ENCODE results near the gene TINAGL1. TPM values are rescaled to one million over a fixed set of nuclear protein-coding genes. Genes with fewer than 3 reads are reported as not detected.

TINAGL1 gene
- total RNA-seq, 1 experiment from 2014 or later: 57.9 TPM

- no peaks in the 10 kb centered on the region for H3K9me2 ChIP-seq (ENCODE audit: insufficient read depth)
- CTCF ChIA-PET: no interaction called here
- ATAC-seq: no peak
- peaks cover 3 to 4% of the 10 kb centered on the region in 2 experiments; a peak in 2 of 4 replicates for H3K4me1 ChIP-seq (ENCODE audit: control insufficient read depth in 1 of 2, insufficient read depth in 2 of 2, low read length in 2 of 2)
- no peaks in the 10 kb centered on the region for H3K9me3 ChIP-seq (ENCODE audit: control insufficient read depth in 1 of 2, insufficient read depth in 1 of 2, low read depth in 1 of 2, low read length in 2 of 2)
- no peaks in the 10 kb centered on the region for H3K27me3 ChIP-seq (ENCODE audit: insufficient read depth, low read length)
- H2AFZ ChIP-seq (ENCODE audit: low read depth, low read length, poor library complexity, severe bottlenecking): no peak overlapping the region
- no peak overlapping the region for H3K27ac ChIP-seq (ENCODE audit: low read depth, low read length)
- intact Hi-C loops (cut with micrococcal nuclease): no loop called here
- H3K4me2 ChIP-seq (ENCODE audit: low read length): no peak overlapping the region
- TF ChIP-seq ZFX (IDR thresholded peaks at IDR 0.05) (no peak), FOSL1 (IDR thresholded peaks at IDR 0.05; ENCODE audit: low read depth) (no peak), CEBPB (IDR thresholded peaks at IDR 0.05; ENCODE audit: low read depth) (no peak), REST (IDR thresholded peaks at IDR 0.05; ENCODE audit: low read depth) (no peak), MAX (IDR thresholded peaks at IDR 0.05) (no peak), RAD21 (IDR thresholded peaks at IDR 0.05; ENCODE audit: low read depth) (no peak), JUND (IDR thresholded peaks at IDR 0.05) (no peak), TCF7L2 (IDR thresholded peaks at IDR 0.05; ENCODE audit: borderline replicate concordance, extremely low read depth, insufficient read depth, insufficient read length) (no peak), YY1 (IDR thresholded peaks at IDR 0.05; ENCODE audit: extremely low read depth, insufficient replicate concordance, low read depth, low read length) (no peak), POLR2AphosphoS5 (IDR thresholded peaks at IDR 0.05; ENCODE audit: low read depth, low read length) (no peak), EGR1 (IDR thresholded peaks at IDR 0.05; ENCODE audit: low read depth) (no peak), EZH2 (IDR thresholded peaks at IDR 0.05) (no peak), SRF (IDR thresholded peaks at IDR 0.05; ENCODE audit: low read depth) (no peak), EZH2phosphoT487 (IDR thresholded peaks at IDR 0.05; ENCODE audit: borderline replicate concordance) (no peak)
- TF ChIP-seq, protein P1, sequence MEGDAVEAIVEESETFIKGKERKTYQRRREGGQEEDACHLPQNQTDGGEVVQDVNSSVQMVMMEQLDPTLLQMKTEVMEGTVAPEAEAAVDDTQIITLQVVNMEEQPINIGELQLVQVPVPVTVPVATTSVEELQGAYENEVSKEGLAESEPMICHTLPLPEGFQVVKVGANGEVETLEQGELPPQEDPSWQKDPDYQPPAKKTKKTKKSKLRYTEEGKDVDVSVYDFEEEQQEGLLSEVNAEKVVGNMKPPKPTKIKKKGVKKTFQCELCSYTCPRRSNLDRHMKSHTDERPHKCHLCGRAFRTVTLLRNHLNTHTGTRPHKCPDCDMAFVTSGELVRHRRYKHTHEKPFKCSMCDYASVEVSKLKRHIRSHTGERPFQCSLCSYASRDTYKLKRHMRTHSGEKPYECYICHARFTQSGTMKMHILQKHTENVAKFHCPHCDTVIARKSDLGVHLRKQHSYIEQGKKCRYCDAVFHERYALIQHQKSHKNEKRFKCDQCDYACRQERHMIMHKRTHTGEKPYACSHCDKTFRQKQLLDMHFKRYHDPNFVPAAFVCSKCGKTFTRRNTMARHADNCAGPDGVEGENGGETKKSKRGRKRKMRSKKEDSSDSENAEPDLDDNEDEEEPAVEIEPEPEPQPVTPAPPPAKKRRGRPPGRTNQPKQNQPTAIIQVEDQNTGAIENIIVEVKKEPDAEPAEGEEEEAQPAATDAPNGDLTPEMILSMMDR (IDR thresholded peaks at IDR 0.05 in 2 of 3, conservative IDR thresholded peaks at IDR 0.05 in 1 of 3; ENCODE audit: borderline replicate concordance in 1 of 3, insufficient read depth in 1 of 3, low read depth in 2 of 3, low read length in 2 of 3): no peak
- TF ChIP-seq, protein P2, sequence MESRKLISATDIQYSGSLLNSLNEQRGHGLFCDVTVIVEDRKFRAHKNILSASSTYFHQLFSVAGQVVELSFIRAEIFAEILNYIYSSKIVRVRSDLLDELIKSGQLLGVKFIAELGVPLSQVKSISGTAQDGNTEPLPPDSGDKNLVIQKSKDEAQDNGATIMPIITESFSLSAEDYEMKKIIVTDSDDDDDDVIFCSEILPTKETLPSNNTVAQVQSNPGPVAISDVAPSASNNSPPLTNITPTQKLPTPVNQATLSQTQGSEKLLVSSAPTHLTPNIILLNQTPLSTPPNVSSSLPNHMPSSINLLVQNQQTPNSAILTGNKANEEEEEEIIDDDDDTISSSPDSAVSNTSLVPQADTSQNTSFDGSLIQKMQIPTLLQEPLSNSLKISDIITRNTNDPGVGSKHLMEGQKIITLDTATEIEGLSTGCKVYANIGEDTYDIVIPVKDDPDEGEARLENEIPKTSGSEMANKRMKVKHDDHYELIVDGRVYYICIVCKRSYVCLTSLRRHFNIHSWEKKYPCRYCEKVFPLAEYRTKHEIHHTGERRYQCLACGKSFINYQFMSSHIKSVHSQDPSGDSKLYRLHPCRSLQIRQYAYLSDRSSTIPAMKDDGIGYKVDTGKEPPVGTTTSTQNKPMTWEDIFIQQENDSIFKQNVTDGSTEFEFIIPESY (IDR thresholded peaks at IDR 0.05; ENCODE audit: extremely low read depth, insufficient replicate concordance, low read length): no peak
- POLR2A ChIA-PET: no interaction called here
- no TSS peak for BruUV-seq (replicated peaks)
- DNase-seq (ENCODE audit: low read depth, low spot score): no peak
- H3K36me3 ChIP-seq (ENCODE audit: control insufficient read depth in 1 of 2, insufficient read depth in 2 of 2, low read length in 2 of 2): no peaks in the 10 kb centered on the region
- RAD21 ChIA-PET (ENCODE audit: low non-redundant PET in 1 of 2, low total read pairs in 2 of 2, uncharacterized antibody in 2 of 2, unreplicated experiment in 2 of 2): no interaction called here
- no peak overlapping the region for H3K9ac ChIP-seq (ENCODE audit: low read length)
- H3K4me3 ChIP-seq (replicated peaks in 1 of 2; ENCODE audit: low read depth in 1 of 2, low read length in 2 of 2): no peak overlapping the region
- H4K20me1 ChIP-seq (ENCODE audit: insufficient read depth): no peaks in the 10 kb centered on the region
- no peaks in the 10 kb centered on the region for H3K79me2 ChIP-seq (ENCODE audit: insufficient read depth, low read length)
Observed at GRCh38 chr1:31598980-31599379, 22.7 kb downstream of the TINAGL1 start.
